GM23248 (cell line): ENCODE measurements around the gene VANGL1. TPM values are rescaled to one million over a fixed set of nuclear protein-coding genes. Genes with fewer than 3 reads are reported as not detected.

Experiments
- DNase-seq: peaks from one replicate; pipeline ENCODE4 v3.0.0-alpha.2; 2015
- H2AFZ ChIP-seq: fragments of 200-600 bp; sonication (generic); 2 replicates; pipeline ENCODE4 v1.6.1; 2016; ENCODE audit warnings: antibody characterized with exemption
- H3F3A ChIP-seq: fragments of 200-600 bp; sonication (generic); 2 replicates; pipeline ENCODE4 v1.6.1; 2016; ENCODE audit warnings: mild to moderate bottlenecking, antibody characterized with exemption, mixed run types; ENCODE audit not compliant: insufficient read depth
- H3K27ac ChIP-seq: fragments of 200-600 bp; sonication (generic); 2 replicates; pipeline ENCODE4 v1.5.1; 2016; ENCODE audit warnings: mild to moderate bottlenecking
- H3K27me3 ChIP-seq: fragments of 200-600 bp; sonication (generic); replicated peaks from 2 replicates; pipeline ENCODE4 v1.6.1; 2016; ENCODE audit warnings: mild to moderate bottlenecking; ENCODE audit not compliant: insufficient read depth
- H3K36me3 ChIP-seq: fragments of 200-600 bp; sonication (generic); 2 replicates; pipeline ENCODE4 v1.6.1; 2016; ENCODE audit warnings: low read depth, mild to moderate bottlenecking
- H3K4me1 ChIP-seq: fragments of 200-600 bp; sonication (generic); 2 replicates; pipeline ENCODE4 v1.6.1; 2016; ENCODE audit warnings: mild to moderate bottlenecking; ENCODE audit not compliant: insufficient read depth
- H3K4me2 ChIP-seq: fragments of 200-600 bp; sonication (generic); one replicate; pipeline ENCODE4 v1.6.1; 2016; ENCODE audit warnings: mild to moderate bottlenecking; ENCODE audit not compliant: unreplicated experiment
- H3K4me3 ChIP-seq: fragments of 200-600 bp; sonication (generic); 2 replicates; pipeline ENCODE4 v1.5.1; 2016; ENCODE audit warnings: mild to moderate bottlenecking
- H3K79me2 ChIP-seq: fragments of 200-600 bp; sonication (generic); 2 replicates; pipeline ENCODE4 v1.6.1; 2016; ENCODE audit warnings: mild to moderate bottlenecking; ENCODE audit not compliant: insufficient read depth
- H3K9ac ChIP-seq: fragments of 200-600 bp; sonication (generic); 2 replicates; pipeline ENCODE4 v1.6.1; 2016; ENCODE audit warnings: mild to moderate bottlenecking
- H3K9me2 ChIP-seq: fragments of 200-600 bp; sonication (generic); 2 replicates; pipeline ENCODE4 v1.6.1; 2016; ENCODE audit warnings: mixed run types, mild to moderate bottlenecking, moderate library complexity; ENCODE audit not compliant: insufficient read depth
- H3K9me3 ChIP-seq: fragments of 200-600 bp; sonication (generic); one replicate; pipeline ENCODE4 v1.6.1; 2017; ENCODE audit warnings: low read depth
- H4K20me1 ChIP-seq: fragments of 200-600 bp; sonication (generic); 2 replicates; pipeline ENCODE4 v1.6.0; 2016; ENCODE audit not compliant: insufficient read depth
- EZH2 ChIP-seq: fragments of 200-600 bp; sonication (generic); IDR thresholded peaks from 2 replicates; pipeline ENCODE4 v1.6.1; 2018; ENCODE audit warnings: antibody characterized with exemption, mild to moderate bottlenecking; ENCODE audit not compliant: insufficient read depth, poor library complexity, severe bottlenecking
- EZH2phosphoT487 ChIP-seq: fragments of 200-600 bp; sonication (generic); IDR thresholded peaks from 2 replicates; pipeline ENCODE4 v1.6.1; 2018; ENCODE audit warnings: antibody characterized with exemption, moderate library complexity, mild to moderate bottlenecking, low read depth; ENCODE audit not compliant: insufficient read depth
- WGBS, 2 experiments: methylation state at CpG; one replicate each; pipeline ENCODE4 v1.1.6; 2015 to 2017; ENCODE audit warnings: low lambda C conversion rate in 2 of 2, low coverage in 1 of 2; ENCODE audit errors: missing lambda C conversion rate in 2 of 2; 5-methylcytosine and 5-hydroxymethylcytosine counted together
- in situ Hi-C: fragments of 300-500 bp; cut with MboI; formaldehyde crosslinking; loops from 2 replicates; pipeline ENCODE4 v1.15.0; 2020
- polyA plus RNA-seq: library from polyadenylated mRNA; unstranded; fragments of >200 nt; fragmentation: Nextera tagmentation; extraction: Ambion mirVana; gene quantifications from 2 replicates; pipeline ENCODE4 v1.2.1, GENCODE V29; 2016
- small RNA-seq: library from RNA; depleted of rRNA; stranded (forward); fragments of <200 nt; gene quantifications from one replicate; pipeline ENCODE3, GENCODE V24; 2014; ENCODE audit warnings: low read depth, low replicate concordance
- total RNA-seq: library from RNA; depleted of rRNA; stranded (reverse); fragments of >200 nt; shearing (Covaris generic); gene quantifications from 2 replicates; pipeline ENCODE4 v1.2.3, GENCODE V29; 2014; rRNA removed

VANGL1 gene
- total and polyA plus RNA-seq, 2 experiments from 2014 or later: 11.7 to 14.7 TPM

DNA sequence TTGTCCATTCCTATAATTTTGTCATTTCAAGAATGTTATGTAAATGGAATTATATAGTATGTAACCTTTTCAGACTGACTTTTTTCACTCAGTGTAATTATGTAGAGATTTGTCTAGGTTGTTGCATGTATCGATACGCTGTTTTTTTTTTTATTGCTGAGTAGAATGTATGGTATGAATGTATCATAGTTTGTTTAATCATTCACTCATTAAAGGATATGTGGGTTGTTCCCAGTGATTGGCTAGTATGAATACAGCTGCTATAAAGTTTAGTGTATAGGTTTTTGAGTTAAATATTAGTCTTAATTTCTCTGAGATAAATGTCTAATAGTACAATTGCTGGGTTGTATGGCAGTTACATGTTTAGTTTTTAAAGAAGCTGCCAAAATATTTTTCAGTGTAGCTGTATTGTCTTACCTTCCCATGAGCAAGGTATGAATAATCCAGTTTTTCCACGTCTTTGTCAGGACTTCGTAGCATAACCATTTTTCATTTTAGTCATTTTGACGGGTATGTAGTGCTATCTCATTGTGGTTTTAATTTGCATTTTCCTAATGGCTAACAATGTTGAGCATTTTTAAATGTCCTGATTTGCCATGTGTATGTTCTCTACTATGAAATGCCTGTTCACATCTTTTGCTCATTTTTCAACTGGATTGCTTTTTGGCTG, 104.4 kb downstream of the VANGL1 start:
- no peaks in the 10 kb centered on the region for H3F3A ChIP-seq
- no peaks in the 10 kb centered on the region for H3K36me3 ChIP-seq
- H3K79me2 ChIP-seq: no peaks in the 10 kb centered on the region
- no peak overlapping the region for H3K9ac ChIP-seq
- H3K27ac ChIP-seq: no peak overlapping the region
- no peak overlapping the region for H3K4me2 ChIP-seq
- WGBS, 2 experiments: 64 to 73% methylated on average over 5 of the region's 5 CpGs
- H3K9me2 ChIP-seq: no peaks in the 10 kb centered on the region
- H3K4me3 ChIP-seq: no peak overlapping the region
- H3K27me3 ChIP-seq: peaks cover 10% of the 10 kb centered on the region; the same call in 1 of the 2 replicates
- H3K9me3 ChIP-seq: no peaks in the 10 kb centered on the region
- DNase-seq: no peak
- in situ Hi-C loops: no loop called here
- no peaks in the 10 kb centered on the region for H4K20me1 ChIP-seq
- TF ChIP-seq EZH2phosphoT487 (no peak), EZH2 (no peak)
- no peak overlapping the region for H2AFZ ChIP-seq
- H3K4me1 ChIP-seq: no peaks in the 10 kb centered on the region

Small RNA genes lying within 50 kb of the gene (small RNA-seq; reads per million reads assigned to genes)
- not detected for gene RF00406
- not detected for gene RN7SL420P

Other genes with a start within 250 kb of the VANGL1 start
- not detected in 2 replicates for gene CASQ2, start 126.7 kb downstream of the VANGL1 start, total RNA-seq
- gene CASQ2, start 126.7 kb downstream of the VANGL1 start, polyA plus RNA-seq: not detected in 2 replicates
- gene NHLH2, start 199.2 kb downstream of the VANGL1 start, total RNA-seq: not detected in 2 replicates
- 0.08 TPM in 1 of 2 replicates, not detected in the other for gene NHLH2, start 199.2 kb downstream of the VANGL1 start, polyA plus RNA-seq